CD8-positive, alpha-beta memory T cell (primary cell): ENCODE results near the gene ATG4A. TPM values are rescaled to one million over a fixed set of nuclear protein-coding genes. Genes with fewer than 3 reads are reported as not detected.

Source experiments
- CTCF ChIA-PET: fragments of 350-600 bp; sonication (Branson Sonifier 250); formaldehyde crosslinking; loops from one replicate; lab custom pipeline; 2021; ENCODE audit warnings: antibody characterized with exemption; lab: Charles Lee
- POLR2A ChIA-PET: fragments of 350-600 bp; sonication (Branson Sonifier 250); formaldehyde crosslinking; loops from one replicate; lab custom pipeline; 2021; ENCODE audit warnings: antibody characterized with exemption; lab: Charles Lee
- DNase-seq, 5 donors: peaks; one replicate each; pipeline versions ENCODE4 v3.0.0 to v3.0.0-alpha.2; 2020 to 2022; ENCODE audit warnings: mixed read lengths in 1 of 5
- H3K27ac ChIP-seq: one replicate; pipeline ENCODE4 v1.7.0; 2013; ENCODE audit warnings: low read depth, mild to moderate bottlenecking, low read length, moderate library complexity
- H3K27me3 ChIP-seq: 2 replicates; pipeline ENCODE4 v1.7.0; 2013; ENCODE audit warnings: low read length, mild to moderate bottlenecking; ENCODE audit not compliant: insufficient read depth, poor library complexity, severe bottlenecking
- H3K36me3 ChIP-seq: 2 replicates; pipeline ENCODE4 v1.7.0; 2013; ENCODE audit warnings: mild to moderate bottlenecking, low read length, moderate library complexity; ENCODE audit not compliant: insufficient read depth
- H3K4me1 ChIP-seq: 2 replicates; pipeline ENCODE4 v1.7.0; 2013; ENCODE audit warnings: mild to moderate bottlenecking, low read length, moderate library complexity; ENCODE audit not compliant: insufficient read depth
- H3K4me3 ChIP-seq: 2 replicates; pipeline ENCODE4 v1.7.0; 2013; ENCODE audit warnings: mild to moderate bottlenecking, low read length
- H3K9me3 ChIP-seq: 2 replicates; pipeline ENCODE4 v1.7.0; 2013; ENCODE audit warnings: mild to moderate bottlenecking, low read length
- H3K27ac Mint-ChIP-seq, 8 donors: one replicate each; pipeline ENCODE4 v1.8.0; 2020 to 2021; ENCODE audit warnings: mixed read lengths in 8 of 8, mild to moderate bottlenecking in 6 of 8, inconsistent platforms in 3 of 8, moderate library complexity in 3 of 8
- H3K27me3 Mint-ChIP-seq, 2 donors: one replicate each; pipeline ENCODE4 v1.8.0; 2020 to 2021; ENCODE audit warnings: mixed read lengths in 2 of 2, mild to moderate bottlenecking in 1 of 2, moderate library complexity in 1 of 2
- H3K36me3 Mint-ChIP-seq, 3 donors: one replicate each; pipeline ENCODE4 v1.8.0; 2020 to 2021; ENCODE audit warnings: mixed read lengths in 3 of 3, inconsistent platforms in 1 of 3, mild to moderate bottlenecking in 1 of 3
- H3K4me1 Mint-ChIP-seq, 3 donors: one replicate each; pipeline ENCODE4 v1.8.0; 2020 to 2021; ENCODE audit warnings: mixed read lengths in 3 of 3, inconsistent platforms in 1 of 3, mild to moderate bottlenecking in 1 of 3
- H3K4me3 Mint-ChIP-seq, 7 donors: one replicate each; pipeline ENCODE4 v1.8.0; 2020 to 2021; ENCODE audit warnings: mixed read lengths in 7 of 7, mild to moderate bottlenecking in 6 of 7, moderate library complexity in 4 of 7, inconsistent platforms in 2 of 7
- H3K9me3 Mint-ChIP-seq, 5 donors: one replicate each; pipeline ENCODE4 v1.8.0; 2020 to 2022; ENCODE audit warnings: mixed read lengths in 5 of 5, mild to moderate bottlenecking in 3 of 5, moderate library complexity in 2 of 5, inconsistent platforms in 1 of 5
- polyA plus RNA-seq: library from polyadenylated mRNA; unstranded; fragments of 300-500 nt; fragmentation: Illumina TruSeq; gene quantifications from one replicate; pipeline ENCODE4 v1.2.3, GENCODE V29; 2021
- total RNA-seq, 2 experiments: library from RNA; stranded (reverse); gene quantifications; one replicate each; pipeline ENCODE4 v1.2.3, GENCODE V29; 2021

Gene ATG4A
- total and polyA plus RNA-seq, 3 experiments from 2014 or later: 10.7 to 20.4 (median 10.8) TPM

GRCh38 chrX:108177351-108178142 lies 86.0 kb downstream of the ATG4A start:
- ChIA-PET POLR2A (no interaction called here), CTCF (no interaction called here)
- Mint-ChIP-seq H3K27me3 (peaks cover 0 to 1% of the 10 kb centered on the region in 2 donors), H3K4me3 (no peak overlapping the region), H3K9me3 (no peaks in the 10 kb centered on the region), H3K27ac (no peak overlapping the region), H3K4me1 (no peaks in the 10 kb centered on the region), H3K36me3 (no peaks in the 10 kb centered on the region)
- no peak for DNase-seq
- Histone ChIP-seq H3K9me3 (no peaks in the 10 kb centered on the region), H3K4me1 (no peaks in the 10 kb centered on the region), H3K27me3 (no peaks in the 10 kb centered on the region), H3K27ac (no peak overlapping the region), H3K36me3 (no peaks in the 10 kb centered on the region), H3K4me3 (no peak overlapping the region)

GRCh38 chrX:108178143-108178498 lies 86.5 kb downstream of the ATG4A start:
- H3K4me1 ChIP-seq: no peaks in the 10 kb centered on the region
- CTCF ChIA-PET: no interaction called here
- H3K4me3 Mint-ChIP-seq: no peak overlapping the region
- H3K36me3 Mint-ChIP-seq: no peaks in the 10 kb centered on the region
- no peak for DNase-seq
- no peaks in the 10 kb centered on the region for H3K27me3 Mint-ChIP-seq
- H3K27me3 ChIP-seq: no peaks in the 10 kb centered on the region
- no peaks in the 10 kb centered on the region for H3K9me3 Mint-ChIP-seq
- no peak overlapping the region for H3K27ac Mint-ChIP-seq
- no peaks in the 10 kb centered on the region for H3K9me3 ChIP-seq
- POLR2A ChIA-PET: no interaction called here
- no peaks in the 10 kb centered on the region for H3K4me1 Mint-ChIP-seq
- H3K27ac ChIP-seq: no peak overlapping the region
- no peak overlapping the region for H3K4me3 ChIP-seq
- H3K36me3 ChIP-seq: no peaks in the 10 kb centered on the region

- no peaks in the 10 kb centered on the region for H3K9me3 Mint-ChIP-seq
- POLR2A ChIA-PET: no interaction called here
These were observed 95.2 kb downstream of the ATG4A start for GRCh38 chrX:108186811-108187210.

GRCh38 chrX:108198420-108198819 lies 106.8 kb downstream of the ATG4A start:
- no peaks in the 10 kb centered on the region for H3K4me1 ChIP-seq
- DNase-seq: no peak
- no peaks in the 10 kb centered on the region for H3K9me3 ChIP-seq
- Mint-ChIP-seq H3K4me3 (no peak overlapping the region), H3K36me3 (no peaks in the 10 kb centered on the region), H3K27ac (no peak overlapping the region), H3K9me3 (no peaks in the 10 kb centered on the region), H3K4me1 (no peaks in the 10 kb centered on the region), H3K27me3 (peaks cover 5 to 10% of the 10 kb centered on the region in 2 donors)
- H3K36me3 ChIP-seq: no peaks in the 10 kb centered on the region
- CTCF ChIA-PET: no interaction called here
- POLR2A ChIA-PET: no interaction called here
- H3K27me3 ChIP-seq: no peaks in the 10 kb centered on the region
- H3K27ac ChIP-seq: no peak overlapping the region
- H3K4me3 ChIP-seq: no peak overlapping the region

More at GRCh38 chrX:108186811-108187210, 95.2 kb downstream of the ATG4A start:
- no peak for DNase-seq
- H3K27ac Mint-ChIP-seq: no peak overlapping the region
- H3K36me3 Mint-ChIP-seq: no peaks in the 10 kb centered on the region
- Histone ChIP-seq H3K27ac (no peak overlapping the region), H3K4me1 (no peaks in the 10 kb centered on the region), H3K36me3 (no peaks in the 10 kb centered on the region), H3K27me3 (no peaks in the 10 kb centered on the region), H3K9me3 (no peaks in the 10 kb centered on the region), H3K4me3 (no peak overlapping the region)
- H3K27me3 Mint-ChIP-seq: no peaks in the 10 kb centered on the region
- no peak overlapping the region for H3K4me3 Mint-ChIP-seq
- no peaks in the 10 kb centered on the region for H3K4me1 Mint-ChIP-seq
- CTCF ChIA-PET: no interaction called here

- ChIA-PET POLR2A (no interaction called here), CTCF (no interaction called here)
- H3K27ac ChIP-seq: no peak overlapping the region
- H3K9me3 Mint-ChIP-seq: no peaks in the 10 kb centered on the region
- H3K4me3 Mint-ChIP-seq: no peak overlapping the region
- no peaks in the 10 kb centered on the region for H3K27me3 ChIP-seq
- no peaks in the 10 kb centered on the region for H3K9me3 ChIP-seq
- peaks cover 5 to 10% of the 10 kb centered on the region in 2 donors for H3K27me3 Mint-ChIP-seq
- H3K4me1 ChIP-seq: no peaks in the 10 kb centered on the region
- no peak overlapping the region for H3K4me3 ChIP-seq
- H3K36me3 Mint-ChIP-seq: no peaks in the 10 kb centered on the region
- H3K4me1 Mint-ChIP-seq: no peaks in the 10 kb centered on the region
- no peaks in the 10 kb centered on the region for H3K36me3 ChIP-seq
- no peak for DNase-seq
- H3K27ac Mint-ChIP-seq: no peak overlapping the region
These were observed 107.5 kb downstream of the ATG4A start for GRCh38 chrX:108199041-108199440.

GRCh38 chrX:108199691-108200090 lies 108.1 kb downstream of the ATG4A start:
- no peaks in the 10 kb centered on the region for H3K9me3 Mint-ChIP-seq
- ChIA-PET POLR2A (no interaction called here), CTCF (no interaction called here)
- DNase-seq: no peak
- Histone ChIP-seq H3K4me1 (no peaks in the 10 kb centered on the region), H3K4me3 (no peak overlapping the region), H3K27me3 (no peaks in the 10 kb centered on the region), H3K9me3 (no peaks in the 10 kb centered on the region), H3K36me3 (no peaks in the 10 kb centered on the region), H3K27ac (no peak overlapping the region)
- H3K27me3 Mint-ChIP-seq: peaks cover 5 to 10% of the 10 kb centered on the region in 2 donors
- no peak overlapping the region for H3K27ac Mint-ChIP-seq
- H3K4me3 Mint-ChIP-seq: no peak overlapping the region
- no peaks in the 10 kb centered on the region for H3K4me1 Mint-ChIP-seq
- no peaks in the 10 kb centered on the region for H3K36me3 Mint-ChIP-seq

- Histone ChIP-seq H3K9me3 (no peaks in the 10 kb centered on the region), H3K4me3 (no peak overlapping the region), H3K36me3 (no peaks in the 10 kb centered on the region), H3K27ac (no peak overlapping the region), H3K4me1 (no peaks in the 10 kb centered on the region), H3K27me3 (no peaks in the 10 kb centered on the region)
- peaks cover 0 to 2% (median 0%) of the 10 kb centered on the region in 5 donors for H3K9me3 Mint-ChIP-seq
- DNase-seq: no peak
- ChIA-PET POLR2A (no interaction called here), CTCF (no interaction called here)
- H3K4me1 Mint-ChIP-seq: no peaks in the 10 kb centered on the region
- no peak overlapping the region for H3K4me3 Mint-ChIP-seq
- H3K36me3 Mint-ChIP-seq: no peaks in the 10 kb centered on the region
- no peak overlapping the region for H3K27ac Mint-ChIP-seq
- H3K27me3 Mint-ChIP-seq: peaks cover 9 to 10% of the 10 kb centered on the region in 2 donors
These were observed 112.0 kb downstream of the ATG4A start for GRCh38 chrX:108203540-108203939.
